Pancreas (tissue), 10 donors: ENCODE results near the gene ACO1. TPM values are rescaled to one million over a fixed set of nuclear protein-coding genes. Genes with fewer than 3 reads are reported as not detected.

Experiments used
- ATAC-seq, 4 donors: fragments of 200-7000 bp; cut with Tn5 transposase; one replicate each; pipeline versions ENCODE4 v1.8.0 to v1.9.1; 2020; ENCODE audit warnings: mild to moderate bottlenecking in 4 of 4, moderate library complexity in 4 of 4
- DNase-seq, 6 donors: peaks; one replicate each; pipeline ENCODE4 v3.0.0-alpha.2; 2020
- FAIRE-seq: peaks from 2 replicates; lab custom pipeline; 2012; peaks lifted over from hg19 to GRCh38; lab: Jason Lieb, UNC
- H3K27ac ChIP-seq, 4 donors: fragments of 200-600 bp; sonication (generic); 1 replicate in 3 of 4; 2 replicates in 1 of 4; pipeline versions ENCODE4 v1.5.0 to v1.8.0; 2020
- H3K27me3 ChIP-seq, 4 donors: fragments of 200-600 bp; one replicate each; pipeline ENCODE4 v1.8.0; 2021
- H3K36me3 ChIP-seq, 3 donors: fragments of 200-600 bp; sonication (generic) in 1 of 3; one replicate each; pipeline versions ENCODE4 v1.5.0 to v1.8.0; 2020 to 2021
- H3K4me1 ChIP-seq, 3 donors: fragments of 200-600 bp; one replicate each; pipeline ENCODE4 v1.8.0; 2021
- H3K4me3 ChIP-seq, 4 donors: fragments of 200-600 bp; sonication (generic) in 2 of 4; one replicate each; pipeline versions ENCODE4 v1.5.0 to v1.8.0; 2020 to 2021
- H3K9me3 ChIP-seq, 4 donors: fragments of 200-600 bp; one replicate each; pipeline ENCODE4 v1.8.0; 2021
- CTCF ChIP-seq, 4 donors: fragments of 200-600 bp; sonication (generic) in 3 of 4; IDR thresholded peaks; one replicate each; pipeline versions ENCODE4 v1.5.0 to v1.8.0; 2021; ENCODE audit warnings: antibody characterized with exemption in 4 of 4
- WGBS, 2 donors: extraction: QIAGEN DNeasy Blood & Tissue Kit; methylation state at CpG; one replicate each; pipeline ENCODE4 v1.1.7; 2013; 5-methylcytosine and 5-hydroxymethylcytosine counted together
- intact Hi-C, 3 donors: fragments of 100-400 bp; cut with DNase I; formaldehyde crosslinking; loops; one replicate each; pipeline versions ENCODE4 v1.11.1 to v1.14.2; 2022
- polyA plus RNA-seq, 2 donors: library from polyadenylated mRNA; stranded (reverse); fragments of 200-250 nt; gene quantifications; one replicate each; pipeline ENCODE4 v1.2.3, GENCODE V29; 2013
- total RNA-seq, 6 donors: library from RNA; stranded (reverse); fragmentation: NEBNext Ultra II Directional in 4 of 6; extraction: Animal tissue kit (Norgen Biotek cat#: 25700) in 4 of 6; gene quantifications; one replicate each; pipeline versions ENCODE4 v1.2.1 to v1.2.4, GENCODE V29; 2021 to 2023
- donor health status: healthy with polysubstance abuse.
- donor health status: DM: no; HTN: no; CAD: no; lungs with moderate emphysema.
- donor health status: DM: no; HTN: no; CAD: no.
- donor health status: control.
- donor health status: control.
- donor health status: Bipolar disorder and iron deficiency.
- donor health status: DM: yes; HTN: yes; CAD: no.
- donor health status: DM: no; HTN: no; CAD: no.
- donor health status: DM: no; HTN: no; CAD: no.
- donor health status: DM: yes; HTN: yes; CAD: no.

The ACO1 gene
- total and polyA plus RNA-seq, 8 donors: 8.7 to 35.6 (median 29.0) TPM

- ATAC-seq: peak; percentile 89 to 96 (median 94)
Measured at GRCh38 chr9:32378993-32379729, 5.3 kb upstream of the ACO1 start.

GRCh38 chr9:32380944-32381343 lies 3.5 kb upstream of the ACO1 start:
- H3K36me3 ChIP-seq: no peaks in the 10 kb centered on the region
- intact Hi-C loops: loop anchor here in 1 of 3 donors (5.0 kb wide), 3 partner anchors 51 to 596 kb away; no protein-coding TSS in a partner anchor
- H3K4me3 ChIP-seq: no peak overlapping the region
- DNase-seq (no peak), ATAC-seq (no peak), FAIRE-seq (no peak)
- H3K27me3 ChIP-seq: no peaks in the 10 kb centered on the region
- 80 to 84% methylated on average over 3 of the region's 3 CpGs for WGBS, 2 donors
- no peak overlapping the region for H3K27ac ChIP-seq
- TF ChIP-seq CTCF (IDR thresholded peaks at IDR 0.05): no peak
- H3K4me1 ChIP-seq: peaks cover 2 to 6% (median 6%) of the 10 kb centered on the region in 3 donors
- H3K9me3 ChIP-seq: no peaks in the 10 kb centered on the region

More at GRCh38 chr9:32378993-32379729, 5.3 kb upstream of the ACO1 start:
- Histone ChIP-seq H3K27me3 (no peaks in the 10 kb centered on the region), H3K4me1 (no peaks in the 10 kb centered on the region), H3K36me3 (no peaks in the 10 kb centered on the region), H3K9me3 (no peaks in the 10 kb centered on the region), H3K4me3 (no peak overlapping the region), H3K27ac (no peak overlapping the region)
- DNase-seq: peak in 3 of 6 donors; percentile 38 to 59 (median 53)
- intact Hi-C loops: loop anchor here in 2 of 3 donors (5.0 to 10.0 kb wide), 3 partner anchors 198 to 596 kb away; no protein-coding TSS in a partner anchor
- peak; percentile 45 for FAIRE-seq
- WGBS, 2 donors: 5 to 10% methylated on average over 5 of the region's 5 CpGs
- peak; percentile 24 to 61 (median 50) for TF ChIP-seq CTCF (IDR thresholded peaks at IDR 0.05)

- DNase-seq: no peak
- Histone ChIP-seq H3K4me1 (peaks cover 15 to 19% (median 19%) of the 10 kb centered on the region in 3 donors), H3K9me3 (no peaks in the 10 kb centered on the region), H3K4me3 (no peak overlapping the region), H3K36me3 (no peaks in the 10 kb centered on the region), H3K27ac (no peak overlapping the region), H3K27me3 (no peaks in the 10 kb centered on the region)
- 79% methylated on average over 14 of the region's 14 CpGs for WGBS, 2 donors
- FAIRE-seq: no peak
- TF ChIP-seq CTCF (IDR thresholded peaks at IDR 0.05): no peak
- intact Hi-C loops: loop anchor here in 1 of 3 donors (5.0 kb wide), 3 partner anchors 50 to 595 kb away; no protein-coding TSS in a partner anchor
- no peak for ATAC-seq
Measured at GRCh38 chr9:32382565-32383320, 1.7 kb upstream of the ACO1 start.

- peaks cover 24 to 28% (median 24%) of the 10 kb centered on the region in 3 donors for H3K4me1 ChIP-seq
- no peaks in the 10 kb centered on the region for H3K27me3 ChIP-seq
- no peaks in the 10 kb centered on the region for H3K36me3 ChIP-seq
- no peaks in the 10 kb centered on the region for H3K9me3 ChIP-seq
- ATAC-seq (peak in 2 of 4 donors; percentile 1 to 6), DNase-seq (no peak), FAIRE-seq (no peak)
- H3K27ac ChIP-seq: peak overlapping the region; percentile 73 to 87 (median 85)
- H3K4me3 ChIP-seq: peak overlapping the region; percentile 54 to 89 (median 80)
- intact Hi-C loops: loop anchor here in 1 of 3 donors (5.0 kb wide), 3 partner anchors 48 to 593 kb away; no protein-coding TSS in a partner anchor
- no peak for TF ChIP-seq CTCF (IDR thresholded peaks at IDR 0.05)
- WGBS, 2 donors: 1% methylated on average over 13 of the region's 13 CpGs
Measured at GRCh38 chr9:32384002-32384363, 460 bp upstream of the ACO1 start.
